ENCODE data around the gene RUFY4.

DNA sequence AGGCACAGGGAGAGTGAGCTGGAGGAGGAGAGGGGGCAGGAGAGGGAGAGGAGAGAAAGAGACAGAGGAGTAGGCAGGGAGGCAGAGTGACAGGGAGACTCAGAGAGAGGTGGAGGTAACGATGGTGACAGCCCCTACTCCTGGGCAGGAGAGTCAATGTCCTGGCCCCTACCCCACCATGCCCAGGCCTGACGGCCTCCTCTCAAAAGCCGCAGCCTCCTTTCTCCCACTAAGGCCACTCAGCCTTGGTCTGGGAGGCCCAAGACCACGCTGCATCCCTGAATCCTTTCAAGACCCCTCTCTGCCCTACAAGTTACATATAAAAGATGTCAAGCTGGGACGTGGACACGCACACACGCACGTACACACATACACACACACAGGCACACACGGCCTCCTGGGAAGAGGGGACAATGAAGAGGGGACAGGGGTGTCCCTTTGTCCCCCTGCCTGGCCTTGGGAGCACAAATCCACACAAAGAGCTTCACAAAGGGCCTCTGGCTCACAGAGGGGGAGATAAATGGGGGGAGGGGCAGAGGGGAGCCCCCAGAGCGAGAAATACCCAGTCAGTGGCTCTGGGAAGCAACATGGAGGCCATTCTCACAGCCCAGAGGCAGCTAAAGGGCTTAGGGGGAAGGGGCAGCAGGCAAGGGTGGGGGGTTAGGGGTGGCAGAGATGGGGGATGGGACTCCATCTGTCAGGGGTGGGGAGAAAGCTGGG is 46.8 kb upstream of the RUFY4 start:
- TF ChIP-seq CTCF (IDR thresholded peaks at IDR 0.05) (no peak), POLR2A (IDR thresholded peaks at IDR 0.05) (no peak)

All from body of pancreas (tissue), 4 donors.